ENCODE measurements around the gene AHCYL1.

GRCh38 chr1:109985247-109986053 is 885 bp downstream of the AHCYL1 start:
- TF ChIP-seq EZH2 (IDR thresholded peaks at IDR 0.05; ENCODE audit: insufficient read depth, poor library complexity, severe bottlenecking) (no peak), EZH2phosphoT487 (IDR thresholded peaks at IDR 0.05; ENCODE audit: insufficient read depth, low read depth) (no peak)
